Smooth muscle cell (in vitro differentiated cells): ENCODE results near the gene SEC14L1. TPM values are rescaled to one million over a fixed set of nuclear protein-coding genes. Genes with fewer than 3 reads are reported as not detected.
"Not testable (repeated sequence)": the region's sequence is repeated elsewhere in the genome, so short reads cannot be mapped to it uniquely, and the experiment has no call there.

Experiments used
- DNase-seq: peaks from one replicate; lab custom pipeline; 2025; ENCODE audit not compliant: unreplicated experiment; lab: John Stamatoyannopoulos, UW
- H2AFZ ChIP-seq: fragments of 200-600 bp; sonication (generic); 2 replicates; pipeline ENCODE4 v1.6.0; 2016; ENCODE audit warnings: antibody characterized with exemption, low read depth, mild to moderate bottlenecking
- H3F3A ChIP-seq: fragments of 200-600 bp; sonication (generic); 2 replicates; pipeline ENCODE4 v1.6.0; 2017; ENCODE audit warnings: antibody characterized with exemption, low read depth
- H3K27ac ChIP-seq: fragments of 200-600 bp; sonication (generic); 2 replicates; pipeline ENCODE4 v1.5.1; 2016; ENCODE audit warnings: low read depth, mild to moderate bottlenecking
- H3K27me3 ChIP-seq: fragments of 200-600 bp; sonication (generic); 2 replicates; pipeline ENCODE4 v1.6.1; 2016; ENCODE audit warnings: low read depth, mild to moderate bottlenecking
- H3K36me3 ChIP-seq: fragments of 200-600 bp; sonication (generic); 2 replicates; pipeline ENCODE4 v1.5.1; 2016; ENCODE audit warnings: low read depth
- H3K4me1 ChIP-seq: fragments of 200-600 bp; sonication (generic); 2 replicates; pipeline ENCODE4 v1.5.1; 2016; ENCODE audit warnings: low read depth
- H3K4me2 ChIP-seq: fragments of 200-600 bp; sonication (generic); 2 replicates; pipeline ENCODE4 v1.6.0; 2016; ENCODE audit warnings: mild to moderate bottlenecking
- H3K4me3 ChIP-seq: fragments of 200-600 bp; sonication (generic); 2 replicates; pipeline ENCODE4 v1.5.1; 2016; ENCODE audit warnings: mild to moderate bottlenecking
- H3K79me2 ChIP-seq: fragments of 200-600 bp; sonication (generic); 2 replicates; pipeline ENCODE4 v1.6.0; 2016; ENCODE audit warnings: low read depth, mild to moderate bottlenecking
- H3K9ac ChIP-seq: fragments of 200-600 bp; sonication (generic); 2 replicates; pipeline ENCODE4 v1.6.0; 2016; ENCODE audit warnings: low read depth
- H3K9me3 ChIP-seq: fragments of 200-600 bp; sonication (generic); replicated peaks from 2 replicates; pipeline ENCODE4 v1.5.1; 2016; ENCODE audit warnings: low read depth
- H4K20me1 ChIP-seq: fragments of 200-600 bp; sonication (generic); 2 replicates; pipeline ENCODE4 v1.6.0; 2016; ENCODE audit warnings: low read depth
- CTCF ChIP-seq: fragments of 200-600 bp; sonication (generic); IDR thresholded peaks from 2 replicates; pipeline ENCODE4 v1.5.1; 2017; ENCODE audit warnings: borderline replicate concordance, mild to moderate bottlenecking, antibody characterized with exemption; ENCODE audit not compliant: insufficient read depth, poor library complexity, severe bottlenecking
- WGBS: methylation state at CpG from one replicate; pipeline ENCODE4 v1.1.7; 2016; ENCODE audit warnings: low lambda C conversion rate; 5-methylcytosine and 5-hydroxymethylcytosine counted together
- polyA plus RNA-seq: library from polyadenylated mRNA; unstranded; fragments of >200 nt; fragmentation: Nextera tagmentation; extraction: Ambion mirVana; gene quantifications from 2 replicates; pipeline ENCODE4 v1.2.1, GENCODE V29; 2016
- total RNA-seq: library from RNA; depleted of rRNA; stranded (reverse); fragments of >200 nt; gene quantifications from 2 replicates; pipeline ENCODE4 v1.2.3, GENCODE V29; 2014

SEC14L1 gene
- total and polyA plus RNA-seq, 2 experiments from 2014 or later: 25.1 to 25.8 TPM

DNA sequence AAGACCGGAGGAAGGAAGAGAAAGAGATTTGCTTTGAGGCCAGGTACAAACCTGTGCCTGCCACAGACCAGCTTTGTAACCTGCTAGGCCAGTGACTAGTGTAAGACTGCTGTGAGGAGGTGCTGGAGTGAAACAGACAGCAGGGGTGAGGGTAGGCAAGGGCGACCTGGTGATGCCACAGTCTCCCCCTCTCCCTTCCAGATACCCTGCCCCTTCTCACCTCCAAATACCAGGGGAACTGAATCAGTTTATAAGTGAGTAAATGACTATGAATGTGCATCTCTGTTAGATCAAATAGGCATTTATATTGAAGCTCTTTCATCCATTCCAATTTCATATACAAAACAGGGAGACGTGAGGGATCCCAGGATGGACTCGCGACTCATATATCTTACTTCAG is 9.4 kb downstream of the SEC14L1 start:
- Histone ChIP-seq H3K79me2 (peaks cover 81% of the 10 kb centered on the region), H3K4me2 (no peak overlapping the region), H3K27ac (no peak overlapping the region), H3K9ac (no peak overlapping the region), H4K20me1 (peaks cover 96% of the 10 kb centered on the region), H3K9me3 (no peaks in the 10 kb centered on the region), H3F3A (no peaks in the 10 kb centered on the region), H2AFZ (no peak overlapping the region), H3K36me3 (no peaks in the 10 kb centered on the region), H3K27me3 (no peaks in the 10 kb centered on the region), H3K4me1 (peaks cover 15% of the 10 kb centered on the region), H3K4me3 (no peak overlapping the region)
- WGBS: 96% methylated on average over 5 of the region's 5 CpGs
- DNase-seq: no peak
- TF ChIP-seq CTCF: no peak

GRCh38 chr17:77151186-77151585 is 10.4 kb downstream of the SEC14L1 start:
- H2AFZ ChIP-seq: no peak overlapping the region
- no peak overlapping the region for H3K4me3 ChIP-seq
- H3K4me1 ChIP-seq: peaks cover 10% of the 10 kb centered on the region
- H3K9ac ChIP-seq: no peak overlapping the region
- no peaks in the 10 kb centered on the region for H3K27me3 ChIP-seq
- TF ChIP-seq CTCF: no peak
- WGBS: 94% methylated on average over 7 of the region's 7 CpGs
- H3K36me3 ChIP-seq: no peaks in the 10 kb centered on the region
- peaks cover 83% of the 10 kb centered on the region for H3K79me2 ChIP-seq
- peaks cover 96% of the 10 kb centered on the region for H4K20me1 ChIP-seq
- H3K4me2 ChIP-seq: no peak overlapping the region
- no peak overlapping the region for H3K27ac ChIP-seq
- H3F3A ChIP-seq: no peaks in the 10 kb centered on the region
- no peak for DNase-seq
- H3K9me3 ChIP-seq: no peaks in the 10 kb centered on the region

DNA sequence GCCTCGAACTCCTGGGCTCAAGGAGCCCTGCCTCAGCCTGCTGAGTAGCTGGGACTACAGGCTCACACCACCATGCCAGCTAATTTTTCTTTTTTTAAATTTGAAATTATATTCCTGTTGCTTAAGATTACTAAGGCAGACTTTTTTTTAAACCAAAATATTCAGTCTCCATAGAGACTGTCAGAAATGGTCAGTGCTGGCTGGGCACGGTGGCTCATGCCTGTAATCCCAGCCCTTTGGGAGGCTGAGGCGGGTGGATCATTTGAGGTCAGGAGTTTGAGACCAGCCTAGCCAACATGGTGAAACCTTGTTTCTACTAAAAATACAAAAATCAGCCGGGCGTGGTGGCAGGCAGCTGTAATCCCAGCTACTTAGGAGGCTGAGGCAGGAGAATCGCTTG is 11.3 kb downstream of the SEC14L1 start:
- DNase-seq, H3K9ac ChIP-seq, H3K4me3 ChIP-seq, H3K4me2 ChIP-seq, H3K4me1 ChIP-seq, H3K27me3 ChIP-seq, H2AFZ ChIP-seq, H3K36me3 ChIP-seq, H3K9me3 ChIP-seq, H3F3A ChIP-seq, H3K27ac ChIP-seq: not testable (repeated sequence)
- H4K20me1 ChIP-seq: peaks cover 96% of the 10 kb centered on the region
- WGBS: 96% methylated on average over 6 of the region's 6 CpGs
- peaks cover 82% of the 10 kb centered on the region for H3K79me2 ChIP-seq

GRCh38 chr17:77153472-77153871 is 12.7 kb downstream of the SEC14L1 start:
- Histone ChIP-seq H3K79me2 (peaks cover 81% of the 10 kb centered on the region), H3K27ac (no peak overlapping the region), H3K27me3 (no peaks in the 10 kb centered on the region), H3K9ac (no peak overlapping the region), H4K20me1 (peaks cover 93% of the 10 kb centered on the region), H3K36me3 (no peaks in the 10 kb centered on the region), H3K9me3 (no peaks in the 10 kb centered on the region), H2AFZ (no peak overlapping the region), H3F3A (no peaks in the 10 kb centered on the region), H3K4me2 (no peak overlapping the region), H3K4me1 (peaks cover 8% of the 10 kb centered on the region), H3K4me3 (no peak overlapping the region)
- WGBS: 78% methylated on average over 1 of the region's 1 CpG
- TF ChIP-seq CTCF: no peak
- no peak for DNase-seq
